Liver (tissue), 9 donors: ENCODE measurements around the gene ATM. TPM values are rescaled to one million over a fixed set of nuclear protein-coding genes. Genes with fewer than 3 reads are reported as not detected.
A peak's percentile ranks its signal among the peaks of the same experiment; 100 is the strongest.

Experiments used
- DNase-seq: peaks from one replicate; pipeline ENCODE4 v3.0.0-alpha.2; 2017; ENCODE audit warnings: low spot score
- H3K27ac ChIP-seq, 2 donors: one replicate each; pipeline ENCODE4 v1.7.0; 2013; ENCODE audit warnings: inconsistent platforms in 2 of 2, low read length in 2 of 2, control low read depth in 1 of 2, low read depth in 1 of 2, mild to moderate bottlenecking in 1 of 2
- H3K27me3 ChIP-seq, 4 donors: one replicate each; pipeline versions ENCODE4 v1.6.1 to v1.7.0; 2013; ENCODE audit warnings: low read length in 3 of 4, inconsistent platforms in 1 of 4, mild to moderate bottlenecking in 1 of 4, moderate library complexity in 1 of 4; ENCODE audit not compliant: control insufficient read depth in 4 of 4, insufficient read depth in 4 of 4
- H3K36me3 ChIP-seq, 4 donors: one replicate each; pipeline versions ENCODE4 v1.6.1 to v1.7.0; 2013; ENCODE audit warnings: low read length in 3 of 4, mild to moderate bottlenecking in 3 of 4, low read depth in 1 of 4, moderate library complexity in 1 of 4; ENCODE audit not compliant: control insufficient read depth in 4 of 4, insufficient read depth in 3 of 4
- H3K4me1 ChIP-seq, 4 donors: one replicate each; pipeline versions ENCODE4 v1.6.1 to v1.7.0; 2013; ENCODE audit warnings: low read length in 3 of 4, mild to moderate bottlenecking in 3 of 4, moderate library complexity in 1 of 4; ENCODE audit not compliant: control insufficient read depth in 4 of 4, insufficient read depth in 4 of 4
- H3K4me3 ChIP-seq, 3 donors: one replicate each; pipeline versions ENCODE4 v1.6.1 to v1.7.0; 2013; ENCODE audit warnings: low read length in 3 of 3, control low read depth in 1 of 3, low read depth in 1 of 3, mild to moderate bottlenecking in 1 of 3
- H3K9ac ChIP-seq, 2 donors: one replicate each; pipeline ENCODE4 v1.7.0; 2013; ENCODE audit warnings: low read length in 2 of 2, mild to moderate bottlenecking in 2 of 2, moderate library complexity in 2 of 2, control low read depth in 1 of 2, low read depth in 1 of 2
- H3K9me3 ChIP-seq, 4 donors: one replicate each; pipeline versions ENCODE4 v1.6.1 to v1.7.0; 2013; ENCODE audit warnings: low read length in 3 of 4; ENCODE audit not compliant: control insufficient read depth in 4 of 4
- ATF3 ChIP-seq: IDR thresholded peaks from 2 replicates; pipeline ENCODE4 v1.6.1; 2016; ENCODE audit warnings: antibody characterized with exemption
- EGR1 ChIP-seq, 2 donors: IDR thresholded peaks; 2 replicates each; pipeline ENCODE4 v1.6.1; 2016 to 2018; ENCODE audit warnings: antibody characterized with exemption in 2 of 2, low read depth in 2 of 2
- FOXA2 ChIP-seq: IDR thresholded peaks from 2 replicates; pipeline ENCODE4 v1.6.1; 2016; ENCODE audit warnings: antibody characterized with exemption
- GABPA ChIP-seq, 2 donors: IDR thresholded peaks in 1 of 2; conservative IDR thresholded peaks in 1 of 2; 2 replicates each; pipeline ENCODE4 v1.6.1; 2016; ENCODE audit warnings: antibody characterized with exemption in 2 of 2, mild to moderate bottlenecking in 1 of 2, moderate library complexity in 1 of 2
- HNF4A ChIP-seq, 2 donors: conservative IDR thresholded peaks; 2 replicates each; pipeline ENCODE4 v1.6.1; 2016; ENCODE audit warnings: antibody characterized with exemption in 2 of 2, mild to moderate bottlenecking in 2 of 2
- HNF4G ChIP-seq: IDR thresholded peaks from 2 replicates; pipeline ENCODE4 v1.6.1; 2016; ENCODE audit warnings: antibody characterized with exemption
- JUND ChIP-seq, 2 donors: IDR thresholded peaks; 2 replicates each; pipeline ENCODE4 v1.6.1; 2016; ENCODE audit warnings: antibody characterized with exemption in 2 of 2
- NR2F2 ChIP-seq: IDR thresholded peaks from 2 replicates; pipeline ENCODE4 v1.6.1; 2016; ENCODE audit warnings: antibody characterized with exemption
- RAD21 ChIP-seq, 2 donors: IDR thresholded peaks; 2 replicates each; pipeline ENCODE4 v1.6.1; 2016; ENCODE audit warnings: antibody characterized with exemption in 2 of 2, mild to moderate bottlenecking in 2 of 2
- RXRA ChIP-seq, 2 donors: IDR thresholded peaks; 2 replicates each; pipeline ENCODE4 v1.6.1; 2017 to 2018; ENCODE audit warnings: antibody characterized with exemption in 2 of 2, mild to moderate bottlenecking in 1 of 2
- TAF1 ChIP-seq: conservative IDR thresholded peaks from 2 replicates; pipeline ENCODE4 v1.6.1; 2016; ENCODE audit warnings: antibody characterized with exemption, mild to moderate bottlenecking
- YY1 ChIP-seq: IDR thresholded peaks from 2 replicates; pipeline ENCODE4 v1.6.1; 2016; ENCODE audit warnings: antibody characterized with exemption, mild to moderate bottlenecking
- WGBS: extraction: QIAGEN DNeasy Blood & Tissue Kit; methylation state at CpG from one replicate; pipeline ENCODE4 v1.1.7; 2013; 5-methylcytosine and 5-hydroxymethylcytosine counted together
- polyA plus RNA-seq, 2 donors: library from polyadenylated mRNA; stranded (reverse) in 1 of 2; unstranded in 1 of 2; fragments of 200-250 nt in 1 of 2; fragments of >200 nt in 1 of 2; fragmentation: Nextera tagmentation in 1 of 2; extraction: Ambion mirVana in 1 of 2; gene quantifications; one replicate each; pipeline versions ENCODE4 v1.2.1 to v1.2.3, GENCODE V29; 2013 to 2015
- total RNA-seq, 2 donors: library from RNA; depleted of rRNA; stranded (reverse); fragments of >200 nt; gene quantifications; one replicate each; pipeline ENCODE4 v1.2.3, GENCODE V29; 2014
- TF ChIP-seq, protein P1 (sequence below): IDR thresholded peaks from 2 replicates; pipeline ENCODE4 v1.6.1; 2016; ENCODE audit warnings: antibody characterized with exemption
- TF ChIP-seq, protein P2 (sequence below): fragments of 150-350 bp; IDR thresholded peaks from 2 replicates; pipeline ENCODE4 v1.5.1; 2017; ENCODE audit warnings: improper control_type of control experiment, low read depth, low read length; ENCODE audit not compliant: missing input control
- donor health status: healthy.
- donor health status: healthy.
- donor health status: healthy.
- donor health status: healthy.
- donor health status: healthy.

The ATM gene
- total and polyA plus RNA-seq, 4 donors, result 9.9 to 65.7 (median 20.9) TPM

GRCh38 chr11:108235192-108235591 lies 12.3 kb downstream of the ATM start:
- Histone ChIP-seq H3K4me3 (no peak overlapping the region), H3K9me3 (no peaks in the 10 kb centered on the region), H3K27me3 (no peaks in the 10 kb centered on the region), H3K4me1 (no peaks in the 10 kb centered on the region), H3K9ac (no peak overlapping the region), H3K27ac (no peak overlapping the region), H3K36me3 (peaks cover 7 to 28% (median 18%) of the 10 kb centered on the region in 4 donors)
- DNase-seq, result no peak
- WGBS, result 90% methylated on average over 1 of the region's 1 CpG
- no peak for TF ChIP-seq TAF1
- TF ChIP-seq FOXA2, result no peak
- no peak for TF ChIP-seq RXRA (IDR thresholded peaks at IDR 0.05)
- TF ChIP-seq, protein P1, sequence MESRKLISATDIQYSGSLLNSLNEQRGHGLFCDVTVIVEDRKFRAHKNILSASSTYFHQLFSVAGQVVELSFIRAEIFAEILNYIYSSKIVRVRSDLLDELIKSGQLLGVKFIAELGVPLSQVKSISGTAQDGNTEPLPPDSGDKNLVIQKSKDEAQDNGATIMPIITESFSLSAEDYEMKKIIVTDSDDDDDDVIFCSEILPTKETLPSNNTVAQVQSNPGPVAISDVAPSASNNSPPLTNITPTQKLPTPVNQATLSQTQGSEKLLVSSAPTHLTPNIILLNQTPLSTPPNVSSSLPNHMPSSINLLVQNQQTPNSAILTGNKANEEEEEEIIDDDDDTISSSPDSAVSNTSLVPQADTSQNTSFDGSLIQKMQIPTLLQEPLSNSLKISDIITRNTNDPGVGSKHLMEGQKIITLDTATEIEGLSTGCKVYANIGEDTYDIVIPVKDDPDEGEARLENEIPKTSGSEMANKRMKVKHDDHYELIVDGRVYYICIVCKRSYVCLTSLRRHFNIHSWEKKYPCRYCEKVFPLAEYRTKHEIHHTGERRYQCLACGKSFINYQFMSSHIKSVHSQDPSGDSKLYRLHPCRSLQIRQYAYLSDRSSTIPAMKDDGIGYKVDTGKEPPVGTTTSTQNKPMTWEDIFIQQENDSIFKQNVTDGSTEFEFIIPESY, result no peak
- TF ChIP-seq EGR1 (IDR thresholded peaks at IDR 0.05; ENCODE audit: low read depth in 2 of 2), result no peak
- no peak for TF ChIP-seq HNF4A (conservative IDR thresholded peaks at IDR 0.05)
- no peak for TF ChIP-seq GABPA (IDR thresholded peaks at IDR 0.05 in 1 of 2, conservative IDR thresholded peaks at IDR 0.05 in 1 of 2)
- TF ChIP-seq YY1, result no peak

DNA sequence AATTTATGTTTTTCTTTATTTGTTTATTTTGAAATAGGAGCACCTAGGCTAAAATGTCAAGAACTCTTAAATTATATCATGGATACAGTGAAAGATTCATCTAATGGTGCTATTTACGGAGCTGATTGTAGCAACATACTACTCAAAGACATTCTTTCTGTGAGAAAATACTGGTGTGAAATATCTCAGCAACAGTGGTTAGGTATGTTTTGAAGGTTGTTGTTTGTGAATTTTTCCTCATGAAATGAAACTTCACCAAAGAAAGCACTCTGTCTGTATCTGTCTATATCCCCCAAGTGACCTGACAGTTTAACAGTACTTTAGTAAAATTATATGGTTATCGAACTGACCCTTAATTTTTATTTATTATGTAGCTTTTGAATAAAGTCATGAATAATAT lies 12.8 kb downstream of the ATM start:
- Histone ChIP-seq H3K27ac (no peak overlapping the region), H3K4me1 (no peaks in the 10 kb centered on the region), H3K9ac (no peak overlapping the region), H3K4me3 (no peak overlapping the region), H3K36me3 (peaks cover 7 to 33% (median 21%) of the 10 kb centered on the region in 4 donors), H3K27me3 (no peaks in the 10 kb centered on the region), H3K9me3 (no peaks in the 10 kb centered on the region)
- 93% methylated on average over 2 of the region's 2 CpGs for WGBS
- no peak for DNase-seq
- TF ChIP-seq EGR1 (IDR thresholded peaks at IDR 0.05; ENCODE audit: low read depth in 2 of 2), result no peak
- no peak for TF ChIP-seq NR2F2

DNA sequence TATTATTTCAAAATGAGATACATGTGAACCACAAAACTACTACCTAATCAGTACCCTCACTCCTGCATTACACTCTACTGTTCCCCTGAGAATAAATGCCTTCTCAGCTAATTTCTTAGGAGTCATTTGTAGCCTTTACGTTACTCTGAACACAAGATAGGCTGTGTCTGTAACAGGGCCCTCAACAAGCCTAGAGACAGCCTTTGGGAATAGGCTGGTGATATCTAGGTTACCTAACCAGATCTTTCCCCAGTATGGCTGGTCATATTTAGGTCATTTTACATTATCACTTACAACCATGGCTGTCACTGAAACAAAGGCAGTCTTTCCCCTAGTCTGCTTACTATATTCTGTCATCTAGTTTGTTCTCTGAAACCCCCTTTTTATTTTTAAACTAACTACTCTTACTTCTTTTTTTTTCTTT lies 14.2 kb downstream of the ATM start:
- Histone ChIP-seq H3K4me3 (no peak overlapping the region), H3K36me3 (peaks cover 7 to 27% (median 17%) of the 10 kb centered on the region in 4 donors), H3K27ac (no peak overlapping the region), H3K9me3 (no peaks in the 10 kb centered on the region), H3K9ac (peak overlapping the region in 1 of 2 donors; percentile 33), H3K4me1 (no peaks in the 10 kb centered on the region), H3K27me3 (no peaks in the 10 kb centered on the region)
- no peak for DNase-seq
- TF ChIP-seq HNF4G (no peak), ATF3 (no peak), RAD21 (IDR thresholded peaks at IDR 0.05) (no peak), JUND (IDR thresholded peaks at IDR 0.05) (no peak)
- TF ChIP-seq, protein P2, sequence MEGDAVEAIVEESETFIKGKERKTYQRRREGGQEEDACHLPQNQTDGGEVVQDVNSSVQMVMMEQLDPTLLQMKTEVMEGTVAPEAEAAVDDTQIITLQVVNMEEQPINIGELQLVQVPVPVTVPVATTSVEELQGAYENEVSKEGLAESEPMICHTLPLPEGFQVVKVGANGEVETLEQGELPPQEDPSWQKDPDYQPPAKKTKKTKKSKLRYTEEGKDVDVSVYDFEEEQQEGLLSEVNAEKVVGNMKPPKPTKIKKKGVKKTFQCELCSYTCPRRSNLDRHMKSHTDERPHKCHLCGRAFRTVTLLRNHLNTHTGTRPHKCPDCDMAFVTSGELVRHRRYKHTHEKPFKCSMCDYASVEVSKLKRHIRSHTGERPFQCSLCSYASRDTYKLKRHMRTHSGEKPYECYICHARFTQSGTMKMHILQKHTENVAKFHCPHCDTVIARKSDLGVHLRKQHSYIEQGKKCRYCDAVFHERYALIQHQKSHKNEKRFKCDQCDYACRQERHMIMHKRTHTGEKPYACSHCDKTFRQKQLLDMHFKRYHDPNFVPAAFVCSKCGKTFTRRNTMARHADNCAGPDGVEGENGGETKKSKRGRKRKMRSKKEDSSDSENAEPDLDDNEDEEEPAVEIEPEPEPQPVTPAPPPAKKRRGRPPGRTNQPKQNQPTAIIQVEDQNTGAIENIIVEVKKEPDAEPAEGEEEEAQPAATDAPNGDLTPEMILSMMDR, result no peak
- TF ChIP-seq, protein P1, result no peak
- WGBS, result 83% methylated on average over 1 of the region's 1 CpG
